AML-193 (cell line): ENCODE measurements around the gene SFMBT2.
"Not testable (repeated sequence)": the region's sequence is repeated elsewhere in the genome, so short reads cannot be mapped to it uniquely, and the experiment has no call there.

ENCODE experiments used
- DNase-seq, 2 experiments: peaks; one replicate each; lab custom pipeline; 2025; lab: John Stamatoyannopoulos, UW

Gene SFMBT2

GRCh38 chr10:7225133-7225532 is 185.7 kb downstream of the SFMBT2 start:
- no peak for DNase-seq

GRCh38 chr10:7218968-7219367 is 191.9 kb downstream of the SFMBT2 start:
- DNase-seq: no peak

- not testable (repeated sequence) for DNase-seq
Measured at GRCh38 chr10:7212696-7213095, 198.1 kb downstream of the SFMBT2 start.

- DNase-seq: no peak
Measured at GRCh38 chr10:7211857-7212577, 198.8 kb downstream of the SFMBT2 start.

- DNase-seq: no peak
Measured at GRCh38 chr10:7210516-7210915, 200.3 kb downstream of the SFMBT2 start.

- DNase-seq: no peak
Measured at GRCh38 chr10:7209458-7209857, 201.4 kb downstream of the SFMBT2 start.

- DNase-seq: peak; percentile 75 to 77
Measured at GRCh38 chr10:7206412-7207100, 204.3 kb downstream of the SFMBT2 start.

GRCh38 chr10:7205656-7206055 is 205.2 kb downstream of the SFMBT2 start:
- no peak for DNase-seq

GRCh38 chr10:7202793-7203355 is 208.0 kb downstream of the SFMBT2 start:
- no peak for DNase-seq

- no peak for DNase-seq
Measured at GRCh38 chr10:7199152-7199760, 211.6 kb downstream of the SFMBT2 start.

- no peak for DNase-seq
Measured at GRCh38 chr10:7196284-7196683, 214.6 kb downstream of the SFMBT2 start.

GRCh38 chr10:7195118-7195517 is 215.7 kb downstream of the SFMBT2 start:
- DNase-seq: no peak

- DNase-seq: no peak
Measured at GRCh38 chr10:7194571-7194970, 216.3 kb downstream of the SFMBT2 start.

GRCh38 chr10:7193369-7193768 is 217.5 kb downstream of the SFMBT2 start:
- no peak for DNase-seq

- no peak for DNase-seq
Measured at GRCh38 chr10:7192831-7193361, 217.9 kb downstream of the SFMBT2 start.

- DNase-seq: no peak
Measured at GRCh38 chr10:7192061-7192460, 218.8 kb downstream of the SFMBT2 start.

GRCh38 chr10:7190772-7191171 is 220.1 kb downstream of the SFMBT2 start:
- not testable (repeated sequence) for DNase-seq

GRCh38 chr10:7189909-7190308 is 220.9 kb downstream of the SFMBT2 start:
- DNase-seq: no peak

- no peak for DNase-seq
Measured at GRCh38 chr10:7188456-7189050, 222.3 kb downstream of the SFMBT2 start.

- DNase-seq: no peak
Measured at GRCh38 chr10:7186387-7187018, 224.3 kb downstream of the SFMBT2 start.

GRCh38 chr10:7185367-7185690 is 225.5 kb downstream of the SFMBT2 start:
- DNase-seq: peak; percentile 61 to 67
